GM12865 (cell line): ENCODE results near the gene DENND1A.
A peak's percentile ranks its signal among the peaks of the same experiment; 100 is the strongest.
"Not testable (repeated sequence)": the region's sequence is repeated elsewhere in the genome, so short reads cannot be mapped to it uniquely, and the experiment has no call there.

Experiments used
- DNase-seq: peaks from one replicate; pipeline ENCODE4 v3.0.0; 2010; ENCODE audit warnings: low read depth
- H3K4me3 ChIP-seq: 2 replicates; pipeline ENCODE4 v1.5.1; 2011; ENCODE audit warnings: mild to moderate bottlenecking, low read depth, low read length, control low read depth
- CTCF ChIP-seq: IDR thresholded peaks from 2 replicates; pipeline ENCODE4 v1.5.1; 2011; ENCODE audit warnings: low read length, control low read depth, low read depth, inconsistent platforms; ENCODE audit not compliant: insufficient read depth; ENCODE audit errors: missing control alignments

DENND1A gene

GRCh38 chr9:123742009-123742767, 187.7 kb downstream of the DENND1A start:
- no peak for DNase-seq
- no peak for TF ChIP-seq CTCF
- H3K4me3 ChIP-seq = no peak overlapping the region

GRCh38 chr9:123741214-123741613, 188.7 kb downstream of the DENND1A start:
- DNase-seq = no peak
- no peak for TF ChIP-seq CTCF
- H3K4me3 ChIP-seq = no peak overlapping the region

GRCh38 chr9:123739902-123740301, 190.0 kb downstream of the DENND1A start:
- no peak for TF ChIP-seq CTCF
- no peak for DNase-seq
- no peak overlapping the region for H3K4me3 ChIP-seq

GRCh38 chr9:123739387-123739786, 190.5 kb downstream of the DENND1A start:
- no peak overlapping the region for H3K4me3 ChIP-seq
- peak; percentile 68 for DNase-seq
- no peak for TF ChIP-seq CTCF

- DNase-seq = no peak
- TF ChIP-seq CTCF = no peak
- no peak overlapping the region for H3K4me3 ChIP-seq
Measured at GRCh38 chr9:123738648-123739047, 191.3 kb downstream of the DENND1A start.

GRCh38 chr9:123735376-123735775, 194.6 kb downstream of the DENND1A start:
- TF ChIP-seq CTCF = no peak
- no peak for DNase-seq
- H3K4me3 ChIP-seq = no peak overlapping the region

- not testable (repeated sequence) for DNase-seq, H3K4me3 ChIP-seq
Measured at GRCh38 chr9:123728571-123728970, 201.4 kb downstream of the DENND1A start.
